GM12878 (cell line): ENCODE measurements around the gene UNK. TPM values are rescaled to one million over a fixed set of nuclear protein-coding genes. Genes with fewer than 3 reads are reported as not detected.
A peak's percentile ranks its signal among the peaks of the same experiment; 100 is the strongest.

Experiments used
- BHLHE40 ChIP-seq, 2 experiments: fragments of 450-650 bp in 1 of 2; IDR thresholded peaks; 2 replicates each; pipeline ENCODE4 v1.6.1; 2011 to 2017; ENCODE audit warnings: low read depth in 2 of 2, borderline replicate concordance in 1 of 2, improper control_type of control experiment in 1 of 2, low read length in 1 of 2, mild to moderate bottlenecking in 1 of 2
- BRCA1 ChIP-seq: IDR thresholded peaks from 2 replicates; pipeline ENCODE4 v1.6.1; 2011; ENCODE audit warnings: low read depth, low read length, improper control_type of control experiment
- CBX3 ChIP-seq: fragments of 200-600 bp; sonication (generic); IDR thresholded peaks from 2 replicates; pipeline ENCODE4 v1.6.1; 2016; ENCODE audit warnings: low read depth, borderline replicate concordance
- CBX5 ChIP-seq: sonication (generic); IDR thresholded peaks from 2 replicates; pipeline ENCODE4 v1.6.1; 2016; ENCODE audit warnings: low read depth, moderate library complexity, mild to moderate bottlenecking, inconsistent platforms
- CHD1 ChIP-seq: IDR thresholded peaks from 2 replicates; pipeline ENCODE4 v1.6.1; 2012; ENCODE audit warnings: low read depth, low read length, improper control_type of control experiment
- ESRRA ChIP-seq: IDR thresholded peaks from 2 replicates; pipeline ENCODE4 v1.6.1; 2012; ENCODE audit warnings: mild to moderate bottlenecking, low read length, improper control_type of control experiment
- ETV6 ChIP-seq, 2 experiments: fragments of 450-650 bp in 1 of 2; IDR thresholded peaks in 1 of 2; conservative IDR thresholded peaks in 1 of 2; 2 replicates each; pipeline ENCODE4 v1.6.1; 2014; ENCODE audit warnings: antibody characterized with exemption in 1 of 2, borderline replicate concordance in 1 of 2, low read depth in 1 of 2, mild to moderate bottlenecking in 1 of 2, moderate library complexity in 1 of 2
- HDGF ChIP-seq: fragments of 450-650 bp; IDR thresholded peaks from 2 replicates; pipeline ENCODE4 v1.6.1; 2016; ENCODE audit warnings: antibody characterized with exemption
- KLF5 ChIP-seq: fragments of 450-650 bp; IDR thresholded peaks from 2 replicates; pipeline ENCODE4 v1.6.1; 2014; ENCODE audit warnings: mild to moderate bottlenecking; ENCODE audit not compliant: partially characterized antibody
- MEF2A ChIP-seq: IDR thresholded peaks from 2 replicates; pipeline ENCODE4 v1.6.1; 2011; ENCODE audit warnings: low read depth, mild to moderate bottlenecking, low read length, moderate library complexity; ENCODE audit not compliant: insufficient read depth
- MYC ChIP-seq: IDR thresholded peaks from 2 replicates; pipeline ENCODE4 v1.6.1; 2011; ENCODE audit warnings: mild to moderate bottlenecking, low read length, moderate library complexity, inconsistent platforms; ENCODE audit not compliant: insufficient read depth, insufficient replicate concordance, insufficient read length, severe bottlenecking
- NBN ChIP-seq: fragments of 450-650 bp; IDR thresholded peaks from 2 replicates; pipeline ENCODE4 v1.6.1; 2016
- NR2C2 ChIP-seq: IDR thresholded peaks from 2 replicates; pipeline ENCODE4 v1.6.1; 2011; ENCODE audit warnings: borderline replicate concordance, low read depth; ENCODE audit not compliant: control insufficient read depth, insufficient read length
- PAX5 ChIP-seq: IDR thresholded peaks from 2 replicates; pipeline ENCODE4 v1.6.1; 2011; ENCODE audit warnings: low read depth, low read length, borderline replicate concordance
- PML ChIP-seq: IDR thresholded peaks from 2 replicates; pipeline ENCODE4 v1.6.1; 2012; ENCODE audit warnings: low read length, inconsistent platforms
- SIX5 ChIP-seq: IDR thresholded peaks from 2 replicates; pipeline ENCODE4 v1.6.1; 2011; ENCODE audit warnings: mild to moderate bottlenecking, low read depth, low read length, moderate library complexity; ENCODE audit not compliant: severe bottlenecking
- SMARCA5 ChIP-seq: fragments of 450-650 bp; IDR thresholded peaks from 2 replicates; pipeline ENCODE4 v1.6.1; 2017; ENCODE audit warnings: mild to moderate bottlenecking
- SREBF2 ChIP-seq: IDR thresholded peaks from 2 replicates; pipeline ENCODE4 v1.6.1; 2012; ENCODE audit warnings: mild to moderate bottlenecking, low read length
- STAT3 ChIP-seq: IDR thresholded peaks from 2 replicates; pipeline ENCODE4 v1.6.1; 2011; ENCODE audit warnings: low read depth, low read length, improper control_type of control experiment
- TBL1XR1 ChIP-seq: IDR thresholded peaks from 2 replicates; pipeline ENCODE4 v1.6.1; 2012; ENCODE audit warnings: low read depth, low read length, improper control_type of control experiment
- ZNF274 ChIP-seq: IDR thresholded peaks from one replicate; pipeline ENCODE4 v1.8.0; 2011; ENCODE audit not compliant: insufficient read length, insufficient read depth
- polyA plus RNA-seq, 11 experiments: library from polyadenylated mRNA; depleted of rRNA in 4 of 11; unstranded in 6 of 11; stranded (reverse) in 5 of 11; fragments of >200 nt; fragmentation: Nextera tagmentation in 4 of 11; fragmentation: Illumina TruSeq in 1 of 11; extraction: Ambion mirVana in 4 of 11; extraction: Trizol in 1 of 11; gene quantifications; 1 replicate in 1 of 11; 2 replicates in 10 of 11; pipeline versions ENCODE4 v1.2.1 to v1.2.3, GENCODE V29; 2011 to 2016; ENCODE audit warnings: inconsistent platforms in 2 of 11, missing spikeins in 2 of 11, low read depth in 1 of 11
- total RNA-seq, 4 experiments: library from RNA; depleted of rRNA in 3 of 4; stranded (reverse); fragments of >200 nt in 3 of 4; fragmentation: Illumina TruSeq in 1 of 4; extraction: Trizol in 1 of 4; gene quantifications; 2 replicates each; pipeline versions ENCODE4 v1.2.1 to v1.2.3, GENCODE V29; 2013 to 2021
- TF ChIP-seq, protein P1 (sequence below): fragments of 450-650 bp; IDR thresholded peaks from 2 replicates; pipeline ENCODE4 v1.6.1; 2014; ENCODE audit warnings: mild to moderate bottlenecking
- TF ChIP-seq, protein P2 (sequence below): IDR thresholded peaks from 2 replicates; pipeline ENCODE4 v1.6.1; 2012; ENCODE audit warnings: low read depth, low read length, improper control_type of control experiment
- TF ChIP-seq, protein P3 (sequence below): fragments of 450-650 bp; IDR thresholded peaks from 2 replicates; pipeline ENCODE4 v1.6.1; 2016; ENCODE audit warnings: mild to moderate bottlenecking, moderate library complexity, borderline replicate concordance

Gene UNK
- total and polyA plus RNA-seq, 10 of the 15 experiments (the other 5 are each of a cell fraction or from before 2014, with no cell fraction given), result 8.9 to 34.5 (median 27.3) TPM

DNA sequence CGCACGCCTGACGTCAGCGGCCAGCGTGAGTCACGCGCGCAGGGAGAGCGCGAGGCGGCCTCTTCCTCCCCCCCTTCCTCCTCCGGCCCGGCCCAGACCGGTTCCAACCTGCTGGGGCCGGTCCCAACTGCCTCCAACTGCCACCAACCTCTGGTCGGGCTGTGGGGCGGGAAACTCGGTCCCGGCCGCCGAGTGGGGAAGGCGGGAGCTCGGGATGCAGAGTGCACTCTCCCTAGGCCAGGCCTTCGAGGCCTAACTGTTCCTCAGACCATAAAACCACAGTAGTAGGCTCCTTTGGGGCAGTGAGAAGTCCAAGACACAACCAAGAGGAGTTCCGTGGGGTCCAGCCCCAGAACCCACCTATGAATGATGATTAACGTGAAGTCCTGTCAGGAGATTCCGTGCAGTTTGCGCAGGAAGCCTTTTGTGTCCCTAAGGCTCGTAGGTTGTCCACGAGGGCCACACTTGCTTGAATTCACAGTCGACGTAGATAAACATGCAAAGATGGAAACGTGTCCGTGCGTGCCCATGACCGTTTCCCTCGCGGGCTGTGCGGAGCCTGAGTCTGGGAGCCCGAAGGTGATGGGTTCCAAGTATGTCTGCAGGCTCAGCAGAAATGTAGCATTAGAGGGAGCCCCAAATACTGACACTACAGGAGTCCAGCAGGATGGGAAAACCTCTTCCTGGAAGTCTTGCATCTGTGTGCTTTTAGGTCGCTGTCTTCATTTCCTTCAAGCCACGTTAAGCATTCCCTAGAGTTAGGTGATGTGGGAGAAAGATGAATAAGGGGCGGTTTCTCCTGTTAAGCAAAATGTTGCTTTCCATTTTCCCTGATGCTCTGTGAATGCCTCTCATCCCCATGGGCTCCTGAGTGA is 647 bp downstream of the UNK start (continued):
- TF ChIP-seq BRCA1 (no peak), CBX5 (no peak), CHD1 (peak; percentile 89; the same call in 1 of the 2 replicates), SREBF2 (no peak), MEF2A (no peak), ESRRA (no peak), PML (peak; percentile 66), NBN (peak; percentile 81; the same call in 1 of the 2 replicates), STAT3 (no peak), SMARCA5 (peak; percentile 69), MYC (no peak), TBL1XR1 (peak; percentile 38; the same call in 1 of the 2 replicates), ETV6 (conservative IDR thresholded peaks at IDR 0.05 in 1 of 2, IDR thresholded peaks at IDR 0.05 in 1 of 2; ENCODE audit: borderline replicate concordance in 1 of 2, low read depth in 1 of 2) (peak in 1 of 2 experiments; percentile 30; a peak in 1 of 4 replicates), PAX5 (peak; percentile 27; the same call in 1 of the 2 replicates), SIX5 (no peak), CBX3 (no peak), KLF5 (peak; percentile 13), ZNF274 (no peak), BHLHE40 (IDR thresholded peaks at IDR 0.05; ENCODE audit: borderline replicate concordance in 1 of 2, low read depth in 2 of 2, low read length in 1 of 2) (peak in 1 of 2 experiments; percentile 86), NR2C2 (no peak), HDGF (no peak)
- TF ChIP-seq, protein P1, sequence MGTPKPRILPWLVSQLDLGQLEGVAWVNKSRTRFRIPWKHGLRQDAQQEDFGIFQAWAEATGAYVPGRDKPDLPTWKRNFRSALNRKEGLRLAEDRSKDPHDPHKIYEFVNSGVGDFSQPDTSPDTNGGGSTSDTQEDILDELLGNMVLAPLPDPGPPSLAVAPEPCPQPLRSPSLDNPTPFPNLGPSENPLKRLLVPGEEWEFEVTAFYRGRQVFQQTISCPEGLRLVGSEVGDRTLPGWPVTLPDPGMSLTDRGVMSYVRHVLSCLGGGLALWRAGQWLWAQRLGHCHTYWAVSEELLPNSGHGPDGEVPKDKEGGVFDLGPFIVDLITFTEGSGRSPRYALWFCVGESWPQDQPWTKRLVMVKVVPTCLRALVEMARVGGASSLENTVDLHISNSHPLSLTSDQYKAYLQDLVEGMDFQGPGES, result no peak
- TF ChIP-seq, protein P2, sequence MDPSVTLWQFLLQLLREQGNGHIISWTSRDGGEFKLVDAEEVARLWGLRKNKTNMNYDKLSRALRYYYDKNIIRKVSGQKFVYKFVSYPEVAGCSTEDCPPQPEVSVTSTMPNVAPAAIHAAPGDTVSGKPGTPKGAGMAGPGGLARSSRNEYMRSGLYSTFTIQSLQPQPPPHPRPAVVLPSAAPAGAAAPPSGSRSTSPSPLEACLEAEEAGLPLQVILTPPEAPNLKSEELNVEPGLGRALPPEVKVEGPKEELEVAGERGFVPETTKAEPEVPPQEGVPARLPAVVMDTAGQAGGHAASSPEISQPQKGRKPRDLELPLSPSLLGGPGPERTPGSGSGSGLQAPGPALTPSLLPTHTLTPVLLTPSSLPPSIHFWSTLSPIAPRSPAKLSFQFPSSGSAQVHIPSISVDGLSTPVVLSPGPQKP, result no peak
- TF ChIP-seq, protein P3, sequence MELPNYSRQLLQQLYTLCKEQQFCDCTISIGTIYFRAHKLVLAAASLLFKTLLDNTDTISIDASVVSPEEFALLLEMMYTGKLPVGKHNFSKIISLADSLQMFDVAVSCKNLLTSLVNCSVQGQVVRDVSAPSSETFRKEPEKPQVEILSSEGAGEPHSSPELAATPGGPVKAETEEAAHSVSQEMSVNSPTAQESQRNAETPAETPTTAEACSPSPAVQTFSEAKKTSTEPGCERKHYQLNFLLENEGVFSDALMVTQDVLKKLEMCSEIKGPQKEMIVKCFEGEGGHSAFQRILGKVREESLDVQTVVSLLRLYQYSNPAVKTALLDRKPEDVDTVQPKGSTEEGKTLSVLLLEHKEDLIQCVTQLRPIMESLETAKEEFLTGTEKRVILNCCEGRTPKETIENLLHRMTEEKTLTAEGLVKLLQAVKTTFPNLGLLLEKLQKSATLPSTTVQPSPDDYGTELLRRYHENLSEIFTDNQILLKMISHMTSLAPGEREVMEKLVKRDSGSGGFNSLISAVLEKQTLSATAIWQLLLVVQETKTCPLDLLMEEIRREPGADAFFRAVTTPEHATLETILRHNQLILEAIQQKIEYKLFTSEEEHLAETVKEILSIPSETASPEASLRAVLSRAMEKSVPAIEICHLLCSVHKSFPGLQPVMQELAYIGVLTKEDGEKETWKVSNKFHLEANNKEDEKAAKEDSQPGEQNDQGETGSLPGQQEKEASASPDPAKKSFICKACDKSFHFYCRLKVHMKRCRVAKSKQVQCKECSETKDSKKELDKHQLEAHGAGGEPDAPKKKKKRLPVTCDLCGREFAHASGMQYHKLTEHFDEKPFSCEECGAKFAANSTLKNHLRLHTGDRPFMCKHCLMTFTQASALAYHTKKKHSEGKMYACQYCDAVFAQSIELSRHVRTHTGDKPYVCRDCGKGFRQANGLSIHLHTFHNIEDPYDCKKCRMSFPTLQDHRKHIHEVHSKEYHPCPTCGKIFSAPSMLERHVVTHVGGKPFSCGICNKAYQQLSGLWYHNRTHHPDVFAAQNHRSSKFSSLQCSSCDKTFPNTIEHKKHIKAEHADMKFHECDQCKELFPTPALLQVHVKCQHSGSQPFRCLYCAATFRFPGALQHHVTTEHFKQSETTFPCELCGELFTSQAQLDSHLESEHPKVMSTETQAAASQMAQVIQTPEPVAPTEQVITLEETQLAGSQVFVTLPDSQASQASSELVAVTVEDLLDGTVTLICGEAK, result no peak
